HG03521 (cell line): ENCODE measurements around the gene SLCO2A1.

ENCODE experiments used
- ATAC-seq: cut with Tn5 transposase; IDR thresholded peaks from one replicate; pipeline ENCODE4 v1.9.1; 2021; ENCODE audit warnings: mild to moderate bottlenecking, moderate library complexity; ENCODE audit not compliant: unreplicated experiment

The SLCO2A1 gene

GRCh38 chr3:133956353-133956752, 73.4 kb downstream of the SLCO2A1 start:
- ATAC-seq = no peak

- ATAC-seq = no peak
Observed at GRCh38 chr3:133955892-133956291, 73.8 kb downstream of the SLCO2A1 start.

- ATAC-seq = no peak
Observed at GRCh38 chr3:133954717-133955360, 74.9 kb downstream of the SLCO2A1 start.

- no peak for ATAC-seq
Observed at GRCh38 chr3:133953297-133953696, 76.4 kb downstream of the SLCO2A1 start.

GRCh38 chr3:133949438-133949837, 80.3 kb downstream of the SLCO2A1 start:
- no peak for ATAC-seq

GRCh38 chr3:133948996-133949395, 80.7 kb downstream of the SLCO2A1 start:
- no peak for ATAC-seq

- ATAC-seq = no peak
Observed at GRCh38 chr3:133948131-133948810, 81.5 kb downstream of the SLCO2A1 start.

GRCh38 chr3:133945381-133946095, 84.2 kb downstream of the SLCO2A1 start:
- ATAC-seq = no peak

- ATAC-seq = no peak
Observed at GRCh38 chr3:133944641-133945380, 84.9 kb downstream of the SLCO2A1 start.

GRCh38 chr3:133944181-133944580, 85.5 kb downstream of the SLCO2A1 start:
- no peak for ATAC-seq

- ATAC-seq = no peak
Observed at GRCh38 chr3:133943639-133944141, 86.0 kb downstream of the SLCO2A1 start.

- ATAC-seq = no peak
Observed at GRCh38 chr3:133943031-133943535, 86.6 kb downstream of the SLCO2A1 start.

- ATAC-seq = no peak
Observed at GRCh38 chr3:133941415-133941821, 88.3 kb downstream of the SLCO2A1 start.

GRCh38 chr3:133940536-133940935, 89.2 kb downstream of the SLCO2A1 start:
- no peak for ATAC-seq

GRCh38 chr3:133939463-133939835, 90.3 kb downstream of the SLCO2A1 start:
- ATAC-seq = no peak

- ATAC-seq = no peak
Observed at GRCh38 chr3:133938770-133939462, 90.8 kb downstream of the SLCO2A1 start.

- no peak for ATAC-seq
Observed at GRCh38 chr3:133937756-133938601, 91.7 kb downstream of the SLCO2A1 start.

GRCh38 chr3:133937061-133937686, 92.6 kb downstream of the SLCO2A1 start:
- ATAC-seq = no peak
